CD4-positive, alpha-beta T cell (primary cell): ENCODE data around the gene TTN. TPM values are rescaled to one million over a fixed set of nuclear protein-coding genes. Genes with fewer than 3 reads are reported as not detected.

Experiments used
- ATAC-seq: fragments of 200-7000 bp; cut with Tn5 transposase; one replicate; pipeline ENCODE4 v1.10.0; 2022; ENCODE audit warnings: mild to moderate bottlenecking; ENCODE audit not compliant: poor library complexity
- CTCF ChIA-PET: fragments of 350-600 bp; sonication (Branson Sonifier 250); formaldehyde crosslinking; loops from one replicate; lab custom pipeline; 2021; ENCODE audit warnings: antibody characterized with exemption, inconsistent platforms; lab: Charles Lee
- POLR2A ChIA-PET: fragments of 350-600 bp; sonication (Branson Sonifier 250); formaldehyde crosslinking; loops from one replicate; lab custom pipeline; 2021; ENCODE audit warnings: antibody characterized with exemption, inconsistent platforms; lab: Charles Lee
- DNase-seq, 14 experiments: peaks; one replicate each; pipeline ENCODE4 v3.0.0-alpha.2; 2013 to 2020; ENCODE audit warnings: mixed read lengths in 2 of 14
- H3K27ac ChIP-seq, 2 donors: one replicate each; pipeline versions ENCODE4 v1.5.1 to v1.7.0; 2013; ENCODE audit warnings: low read length in 2 of 2, low read depth in 1 of 2, mild to moderate bottlenecking in 1 of 2
- H3K27me3 ChIP-seq, 2 experiments: 1 replicate in 1 of 2; 2 replicates in 1 of 2; pipeline versions ENCODE4 v1.6.1 to v1.7.0; 2013; ENCODE audit warnings: low read length in 2 of 2, control low read depth in 1 of 2, mild to moderate bottlenecking in 1 of 2, moderate library complexity in 1 of 2; ENCODE audit not compliant: insufficient read depth in 2 of 2, control insufficient read depth in 1 of 2
- H3K36me3 ChIP-seq: one replicate; pipeline ENCODE4 v1.6.1; 2013; ENCODE audit warnings: low read length, control low read depth; ENCODE audit not compliant: insufficient read depth
- H3K4me1 ChIP-seq: one replicate; pipeline ENCODE4 v1.6.1; 2013; ENCODE audit warnings: low read length, control low read depth; ENCODE audit not compliant: insufficient read depth
- H3K4me3 ChIP-seq: one replicate; pipeline ENCODE4 v1.5.1; 2013; ENCODE audit warnings: mild to moderate bottlenecking, low read length, moderate library complexity
- H3K9me3 ChIP-seq, 2 experiments: 1 replicate in 1 of 2; 2 replicates in 1 of 2; pipeline versions ENCODE4 v1.6.1 to v1.7.0; 2013; ENCODE audit warnings: low read length in 2 of 2, mild to moderate bottlenecking in 2 of 2, control low read depth in 1 of 2, moderate library complexity in 1 of 2; ENCODE audit not compliant: control insufficient read depth in 1 of 2, insufficient read depth in 1 of 2
- H3K27ac Mint-ChIP-seq: one replicate; pipeline ENCODE4 v1.8.0; 2020; ENCODE audit warnings: mixed read lengths
- H3K27me3 Mint-ChIP-seq: one replicate; pipeline ENCODE4 v1.8.0; 2021; ENCODE audit warnings: mixed read lengths
- H3K36me3 Mint-ChIP-seq: one replicate; pipeline ENCODE4 v1.8.0; 2021; ENCODE audit warnings: low read depth, mixed read lengths
- H3K4me1 Mint-ChIP-seq: one replicate; pipeline ENCODE4 v1.8.0; 2021; ENCODE audit warnings: low read depth, mixed read lengths
- H3K4me3 Mint-ChIP-seq: one replicate; pipeline ENCODE4 v1.8.0; 2020; ENCODE audit warnings: mild to moderate bottlenecking, mixed read lengths
- H3K9me3 Mint-ChIP-seq: one replicate; pipeline ENCODE4 v1.8.0; 2020; ENCODE audit warnings: mixed read lengths
- CTCF ChIP-seq: fragments of 200-600 bp; IDR thresholded peaks from one replicate; pipeline ENCODE4 v1.8.0; 2022; ENCODE audit warnings: antibody characterized with exemption, mild to moderate bottlenecking
- intact Hi-C, 2 experiments: fragments of 100-400 bp; cut with DNase I in 1 of 2; cut with micrococcal nuclease in 1 of 2; formaldehyde crosslinking; loops; one replicate each; pipeline versions ENCODE4 v1.15.1 to v1.9.0; 2023 to 2025; cut with DNase I, micrococcal nuclease
- total RNA-seq, 174 experiments: library from RNA in 2 of 174; stranded (reverse) in 2 of 174; gene quantifications; one replicate each; pipeline ENCODE4 v1.2.3 and lab custom pipeline; 2021 to 2026

The TTN gene
- total RNA-seq, 2 experiments from 2014 or later: 27.5 to 29.2 TPM

GRCh38 chr2:178681081-178681480 is 126.1 kb downstream of the TTN start:
- Mint-ChIP-seq H3K27me3 (no peaks in the 10 kb centered on the region), H3K36me3 (peaks cover 82% of the 10 kb centered on the region), H3K4me1 (no peaks in the 10 kb centered on the region), H3K4me3 (no peak overlapping the region), H3K9me3 (no peaks in the 10 kb centered on the region), H3K27ac (no peak overlapping the region)
- ATAC-seq (no peak), DNase-seq (no peak)
- intact Hi-C loops: no loop called here
- no peaks in the 10 kb centered on the region for H3K27me3 ChIP-seq
- no peaks in the 10 kb centered on the region for H3K36me3 ChIP-seq
- no peaks in the 10 kb centered on the region for H3K9me3 ChIP-seq
- POLR2A ChIA-PET: no interaction called here
- H3K4me1 ChIP-seq: no peaks in the 10 kb centered on the region
- no peak overlapping the region for H3K4me3 ChIP-seq
- CTCF ChIA-PET: no interaction called here
- no peak overlapping the region for H3K27ac ChIP-seq
- TF ChIP-seq CTCF: no peak

- DNase-seq (no peak), ATAC-seq (no peak)
- no peaks in the 10 kb centered on the region for H3K4me1 ChIP-seq
- Mint-ChIP-seq H3K4me1 (no peaks in the 10 kb centered on the region), H3K27ac (no peak overlapping the region), H3K27me3 (no peaks in the 10 kb centered on the region), H3K36me3 (peaks cover 77% of the 10 kb centered on the region), H3K9me3 (no peaks in the 10 kb centered on the region), H3K4me3 (no peak overlapping the region)
- no peaks in the 10 kb centered on the region for H3K36me3 ChIP-seq
- ChIA-PET POLR2A (no interaction called here), CTCF (no interaction called here)
- no peak overlapping the region for H3K27ac ChIP-seq
- no peaks in the 10 kb centered on the region for H3K27me3 ChIP-seq
- no peaks in the 10 kb centered on the region for H3K9me3 ChIP-seq
- intact Hi-C loops: no loop called here
- no peak overlapping the region for H3K4me3 ChIP-seq
- no peak for TF ChIP-seq CTCF
Observed at GRCh38 chr2:178679891-178680290, 127.3 kb downstream of the TTN start.

- Mint-ChIP-seq H3K36me3 (peaks cover 69% of the 10 kb centered on the region), H3K27ac (no peak overlapping the region), H3K9me3 (no peaks in the 10 kb centered on the region), H3K4me3 (no peak overlapping the region), H3K4me1 (no peaks in the 10 kb centered on the region), H3K27me3 (no peaks in the 10 kb centered on the region)
- H3K4me3 ChIP-seq: no peak overlapping the region
- ATAC-seq: no peak
- POLR2A ChIA-PET: no interaction called here
- no peak for DNase-seq
- H3K9me3 ChIP-seq: no peaks in the 10 kb centered on the region
- no peaks in the 10 kb centered on the region for H3K36me3 ChIP-seq
- intact Hi-C loops: no loop called here
- CTCF ChIA-PET: no interaction called here
- no peak for TF ChIP-seq CTCF
- H3K27ac ChIP-seq: no peak overlapping the region
- no peaks in the 10 kb centered on the region for H3K4me1 ChIP-seq
- no peaks in the 10 kb centered on the region for H3K27me3 ChIP-seq
Observed at GRCh38 chr2:178677599-178677998, 129.6 kb downstream of the TTN start.
